DND-41 (cell line): ENCODE data around the gene SETD3.
"Not testable (repeated sequence)": the region's sequence is repeated elsewhere in the genome, so short reads cannot be mapped to it uniquely, and the experiment has no call there.

Experiments used
- ATAC-seq: fragments of 200-7000 bp; cut with Tn5 transposase; 3 replicates; pipeline ENCODE4 v1.9.1; 2021; ENCODE audit warnings: low read depth; ENCODE audit not compliant: insufficient read depth
- DNase-seq: peaks from one replicate; pipeline ENCODE4 v3.0.0-alpha.2; 2020
- H2AFZ ChIP-seq: 2 replicates; pipeline ENCODE4 v1.6.0; 2012; ENCODE audit warnings: low read depth, low read length
- H3K27ac ChIP-seq: 2 replicates; pipeline ENCODE4 v1.5.1; 2012; ENCODE audit warnings: low read length, inconsistent platforms
- H3K27me3 ChIP-seq: fragments of 200-600 bp; sonication (generic); 2 replicates; pipeline ENCODE4 v1.6.0; 2012; ENCODE audit warnings: low read length, mild to moderate bottlenecking, inconsistent platforms; ENCODE audit not compliant: insufficient read depth, poor library complexity
- H3K36me3 ChIP-seq: 2 replicates; pipeline ENCODE4 v1.5.1; 2012; ENCODE audit warnings: low read length, inconsistent platforms; ENCODE audit not compliant: insufficient read depth
- H3K4me1 ChIP-seq: 2 replicates; pipeline ENCODE4 v1.5.1; 2012; ENCODE audit warnings: mild to moderate bottlenecking, low read length; ENCODE audit not compliant: insufficient read depth
- H3K4me2 ChIP-seq: 2 replicates; pipeline ENCODE4 v1.6.0; 2012; ENCODE audit warnings: mild to moderate bottlenecking, moderate library complexity, low read length, inconsistent platforms; ENCODE audit not compliant: insufficient read depth
- H3K4me3 ChIP-seq, 2 experiments: fragments of 200-600 bp in 1 of 2; shearing (Covaris generic) in 1 of 2; 2 replicates each; pipeline ENCODE4 v1.5.1; 2012 to 2016; ENCODE audit warnings: inconsistent platforms in 2 of 2, low read length in 2 of 2, mild to moderate bottlenecking in 2 of 2, low read depth in 1 of 2, moderate library complexity in 1 of 2
- H3K79me2 ChIP-seq: 2 replicates; pipeline ENCODE4 v1.6.0; 2012; ENCODE audit warnings: low read length, inconsistent platforms; ENCODE audit not compliant: insufficient read depth
- H3K9ac ChIP-seq: 2 replicates; pipeline ENCODE4 v1.6.0; 2012; ENCODE audit warnings: low read depth, mild to moderate bottlenecking, inconsistent platforms, low read length, moderate library complexity
- H3K9me3 ChIP-seq: 2 replicates; pipeline ENCODE4 v1.5.1; 2012; ENCODE audit warnings: low read length, moderate library complexity, mild to moderate bottlenecking, inconsistent platforms; ENCODE audit not compliant: insufficient read depth, severe bottlenecking
- H4K20me1 ChIP-seq: 2 replicates; pipeline ENCODE4 v1.6.0; 2012; ENCODE audit warnings: low read length; ENCODE audit not compliant: insufficient read depth
- CTCF ChIP-seq: IDR thresholded peaks from 2 replicates; pipeline ENCODE4 v1.5.1; 2012; ENCODE audit warnings: borderline replicate concordance, low read length, moderate library complexity, mild to moderate bottlenecking; ENCODE audit not compliant: poor library complexity, severe bottlenecking; ENCODE audit errors: extremely low read depth
- EZH2 ChIP-seq: IDR thresholded peaks from 3 replicates; pipeline ENCODE4 v1.6.1; 2012; ENCODE audit warnings: borderline replicate concordance, low read depth, mild to moderate bottlenecking, moderate library complexity, low read length, inconsistent platforms; ENCODE audit not compliant: severe bottlenecking

Gene SETD3

GRCh38 chr14:99348816-99349614 is 131.6 kb downstream of the SETD3 start:
- no peak for TF ChIP-seq CTCF
- no peak for TF ChIP-seq EZH2
- H3K36me3 ChIP-seq: no peaks in the 10 kb centered on the region
- H3K79me2 ChIP-seq: no peaks in the 10 kb centered on the region
- no peak for DNase-seq
- H3K4me1 ChIP-seq: no peaks in the 10 kb centered on the region
- no peaks in the 10 kb centered on the region for H4K20me1 ChIP-seq
- no peak for ATAC-seq
- no peak overlapping the region for H3K4me2 ChIP-seq
- no peak overlapping the region for H3K27ac ChIP-seq
- H3K9me3 ChIP-seq: no peaks in the 10 kb centered on the region
- H2AFZ ChIP-seq: no peak overlapping the region
- no peak overlapping the region for H3K9ac ChIP-seq
- no peak overlapping the region for H3K4me3 ChIP-seq
- peaks cover 8% of the 10 kb centered on the region for H3K27me3 ChIP-seq

GRCh38 chr14:99348231-99348630 is 132.4 kb downstream of the SETD3 start:
- H3K4me2 ChIP-seq, H3K9me3 ChIP-seq, H3K4me1 ChIP-seq, H3K79me2 ChIP-seq, H3K27me3 ChIP-seq, H3K27ac ChIP-seq, H4K20me1 ChIP-seq, DNase-seq, H3K4me3 ChIP-seq, H2AFZ ChIP-seq, H3K36me3 ChIP-seq, H3K9ac ChIP-seq, ATAC-seq: not testable (repeated sequence)
